Motor neuron (in vitro differentiated cells): Measurements from ENCODE around the gene GPSM1. TPM values are rescaled to one million over a fixed set of nuclear protein-coding genes. Genes with fewer than 3 reads are reported as not detected.
A peak's percentile ranks its signal among the peaks of the same experiment; 100 is the strongest.

Experiments used
- ATAC-seq, 8 experiments: fragments of 200-7000 bp; cut with Tn5 transposase; replicated peaks in 6 of 8; 2 replicates each; pipeline ENCODE4 v1.8.0; 2021; ENCODE audit warnings: mild to moderate bottlenecking in 8 of 8, moderate library complexity in 8 of 8
- H3K27ac ChIP-seq, 2 donors: fragments of 250-450 bp; sonication (Bioruptor Pico); 2 replicates each; pipeline ENCODE4 v1.9.0; 2021; ENCODE audit warnings: antibody characterized with exemption in 2 of 2, mild to moderate bottlenecking in 2 of 2, moderate library complexity in 1 of 2
- H3K4me1 ChIP-seq, 2 donors: fragments of 250-450 bp; sonication (Bioruptor Pico); replicated peaks in 1 of 2; 2 replicates each; pipeline ENCODE4 v1.6.1; 2021; ENCODE audit warnings: antibody characterized with exemption in 2 of 2, mild to moderate bottlenecking in 2 of 2, moderate library complexity in 1 of 2
- H3K4me3 ChIP-seq, 5 donors: fragments of 250-450 bp; sonication (Bioruptor Pico); 2 replicates each; pipeline ENCODE4 v1.9.0; 2021; ENCODE audit warnings: antibody characterized with exemption in 5 of 5, mild to moderate bottlenecking in 5 of 5, moderate library complexity in 4 of 5
- WGBS, 10 experiments: fragments of 450-650 bp; shearing (Covaris generic); methylation state at CpG; one replicate each; pipeline ENCODE4 v1.0.0; 2022; 5-methylcytosine and 5-hydroxymethylcytosine counted together
- in situ Hi-C, 9 experiments: fragments of 400-800 bp; cut with MboI; loops; one replicate each; pipeline ENCODE4 v1.15.0; 2021; ENCODE audit warnings: low sequenced_read_pairs in 9 of 9, low pct_unique_long_range_greater_than_20kb in 2 of 9; ENCODE audit not compliant: unreplicated experiment in 9 of 9
- total RNA-seq, 8 experiments: library from RNA; unstranded; fragments of 300-600 nt; gene quantifications; 2 replicates each; pipeline versions ENCODE4 v1.2.3 to v1.2.4, GENCODE V29; 2022

The GPSM1 gene
- total RNA-seq, 8 experiments from 2014 or later: 10.3 to 40.8 (median 28.9) TPM

- WGBS, 10 experiments: 90 to 100% (median 92%) methylated on average over 1 to 6 of the region's 26 CpGs; no CpG with 5 or more reads in 5 of the 10 experiments
- Histone ChIP-seq H3K4me3 (no peak overlapping the region), H3K4me1 (peaks cover 10 to 13% of the 10 kb centered on the region in 2 donors), H3K27ac (no peak overlapping the region)
- in situ Hi-C loops: no loop called here
- ATAC-seq: no peak
These were observed 68.2 kb downstream of the GPSM1 start for GRCh38 chr9:136395345-136396218.

DNA sequence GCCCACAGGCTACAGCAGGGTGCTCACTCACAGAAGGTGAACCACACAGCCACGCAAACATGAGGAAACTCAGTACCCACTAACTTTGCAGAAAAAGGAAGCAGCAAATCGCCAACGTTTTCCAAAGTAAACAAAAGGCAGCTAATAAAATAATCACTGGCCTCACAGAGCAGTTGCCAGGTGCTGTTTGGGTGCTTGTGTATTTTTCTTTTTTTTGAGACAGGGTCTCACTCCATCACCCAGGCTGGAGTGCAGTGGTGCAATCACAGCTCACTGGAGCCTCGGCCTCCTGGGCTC lies 68.8 kb downstream of the GPSM1 start:
- H3K27ac ChIP-seq: no peak overlapping the region
- no peak for ATAC-seq
- in situ Hi-C loops: no loop called here
- H3K4me3 ChIP-seq: no peak overlapping the region
- 80 to 100% (median 94%) methylated on average over 1 to 3 of the region's 4 CpGs; no CpG with 5 or more reads in 4 of the 10 experiments for WGBS, 10 experiments
- H3K4me1 ChIP-seq: peaks cover 11 to 15% of the 10 kb centered on the region in 2 donors

GRCh38 chr9:136397643-136398042 lies 70.3 kb downstream of the GPSM1 start:
- no CpG with 5 or more reads among the region's 6 CpGs for WGBS, 10 experiments

GRCh38 chr9:136398286-136398685 lies 70.9 kb downstream of the GPSM1 start:
- peak overlapping the region in 1 of 5 donors; percentile 95 for H3K4me3 ChIP-seq
- no peak for ATAC-seq
- WGBS, 10 experiments: 85 to 100% (median 99%) methylated on average over 3 to 9 of the region's 12 CpGs; no CpG with 5 or more reads in 6 of the 10 experiments
- H3K27ac ChIP-seq: no peak overlapping the region
- H3K4me1 ChIP-seq: peaks cover 11 to 15% of the 10 kb centered on the region in 2 donors
- in situ Hi-C loops: no loop called here

More at GRCh38 chr9:136397643-136398042, 70.3 kb downstream of the GPSM1 start:
- peaks cover 11 to 15% of the 10 kb centered on the region in 2 donors for H3K4me1 ChIP-seq
- in situ Hi-C loops: no loop called here
- no peak overlapping the region for H3K4me3 ChIP-seq
- no peak overlapping the region for H3K27ac ChIP-seq
- no peak for ATAC-seq

DNA sequence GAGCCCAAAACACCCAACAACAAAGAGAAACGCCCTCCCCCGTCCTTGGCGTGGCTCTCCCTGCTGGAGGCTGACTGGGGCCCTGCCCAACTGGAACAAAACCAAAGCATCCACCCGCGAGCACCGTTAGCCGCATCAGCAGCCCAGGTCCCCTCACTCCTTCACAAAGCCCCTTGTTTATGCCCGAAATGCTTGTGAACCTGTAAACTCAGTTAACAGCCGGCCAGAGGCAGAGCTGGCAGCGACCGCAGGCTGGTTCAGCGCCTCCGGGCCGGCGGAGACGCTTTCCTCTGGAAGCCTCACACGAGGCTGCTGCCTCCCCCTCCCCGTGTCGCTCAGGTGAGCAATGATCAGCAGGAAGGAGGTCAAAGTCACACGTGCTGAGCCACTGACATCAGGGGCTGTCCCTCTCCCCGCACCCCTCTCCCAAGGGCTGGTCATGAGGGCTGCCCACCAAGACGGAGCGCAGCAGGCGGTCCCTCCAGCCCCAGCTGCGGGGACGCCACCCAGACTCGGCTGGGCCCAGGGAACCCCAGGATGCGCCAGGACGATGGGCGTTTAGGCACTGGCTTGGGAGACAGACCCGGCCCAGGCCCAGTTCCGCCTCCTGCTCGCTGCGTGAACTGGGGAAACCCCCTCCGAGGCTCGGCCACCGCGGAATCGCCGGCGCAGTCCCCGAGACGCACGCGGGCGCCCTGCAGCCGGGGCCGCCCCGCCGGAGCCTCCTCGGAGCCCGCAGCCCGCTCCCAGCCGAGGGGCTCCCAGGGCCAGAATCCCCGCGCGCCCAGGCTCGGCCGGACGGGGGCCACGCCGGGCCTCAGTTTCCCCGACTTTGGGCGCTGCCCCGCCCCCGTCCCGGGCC lies 72.1 kb downstream of the GPSM1 start:
- ATAC-seq: peak; percentile 18 to 49 (median 36)
- 0 to 20% (median 2%) methylated on average over 1 to 10 of the region's 67 CpGs; no CpG with 5 or more reads in 2 of the 10 experiments for WGBS, 10 experiments
- in situ Hi-C loops: no loop called here
- peak overlapping the region; percentile 70 to 96 (median 95) for H3K4me3 ChIP-seq
- peaks cover 11 to 15% of the 10 kb centered on the region in 2 donors for H3K4me1 ChIP-seq
- peak overlapping the region; percentile 62 to 78 for H3K27ac ChIP-seq

DNA sequence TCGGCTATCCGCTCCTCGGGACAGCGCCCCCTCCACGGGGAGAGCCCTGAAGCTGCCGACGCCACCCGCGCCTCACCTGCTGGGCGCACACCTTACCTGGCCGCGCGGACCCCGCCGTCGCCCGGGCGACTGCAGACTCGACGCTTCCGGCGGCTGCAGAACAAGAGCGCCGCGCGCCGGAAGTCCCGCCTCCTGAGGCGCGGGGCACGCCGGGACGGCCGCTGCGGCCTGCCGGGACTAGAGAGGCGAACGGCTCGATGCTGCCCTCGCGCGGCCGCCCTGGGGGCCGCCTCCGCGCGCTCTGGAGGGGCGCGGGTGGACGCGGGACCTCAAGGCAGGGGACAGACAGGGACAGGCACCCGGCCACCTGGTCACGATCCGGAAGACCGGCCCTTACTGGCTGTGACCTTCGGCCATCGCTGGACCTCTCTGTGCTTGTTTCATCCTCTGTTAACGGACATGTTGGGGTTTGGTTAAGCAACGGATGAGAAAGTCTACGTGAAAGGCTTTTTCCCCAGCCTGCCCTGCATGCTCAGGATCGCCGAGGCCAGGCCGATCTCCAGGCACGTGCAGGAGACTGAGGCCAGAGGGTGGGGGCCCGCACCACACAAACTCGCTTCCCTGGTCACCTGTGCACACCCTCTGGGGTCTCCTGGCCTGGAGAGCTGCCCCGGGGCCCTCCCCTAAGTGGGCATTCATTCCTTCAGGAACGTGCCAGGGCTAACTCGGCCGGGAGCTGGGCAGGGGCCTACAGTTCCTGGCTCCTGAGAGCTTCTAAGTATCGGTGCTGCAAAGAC lies 72.9 kb downstream of the GPSM1 start, which contains the start of gene SNAPC4:
Gene SNAPC4, minus strand, starts transcription at position 133 of the 797 bp plus-strand sequence. CDS start 1,742 bp downstream, outside the sequence.
- ATAC-seq: peak; percentile 75 to 95 (median 90)
- WGBS, 10 experiments: 0 to 30% (median 7%) methylated on average over 1 to 16 of the region's 71 CpGs; no CpG with 5 or more reads in 3 of the 10 experiments
- in situ Hi-C loops: no loop called here
- Histone ChIP-seq H3K4me1 (peaks cover 11 to 15% of the 10 kb centered on the region in 2 donors), H3K27ac (peak within 1 kb of the TSS; percentile 62 to 78), H3K4me3 (peak within 1 kb of the TSS; percentile 70 to 96 (median 95))

DNA sequence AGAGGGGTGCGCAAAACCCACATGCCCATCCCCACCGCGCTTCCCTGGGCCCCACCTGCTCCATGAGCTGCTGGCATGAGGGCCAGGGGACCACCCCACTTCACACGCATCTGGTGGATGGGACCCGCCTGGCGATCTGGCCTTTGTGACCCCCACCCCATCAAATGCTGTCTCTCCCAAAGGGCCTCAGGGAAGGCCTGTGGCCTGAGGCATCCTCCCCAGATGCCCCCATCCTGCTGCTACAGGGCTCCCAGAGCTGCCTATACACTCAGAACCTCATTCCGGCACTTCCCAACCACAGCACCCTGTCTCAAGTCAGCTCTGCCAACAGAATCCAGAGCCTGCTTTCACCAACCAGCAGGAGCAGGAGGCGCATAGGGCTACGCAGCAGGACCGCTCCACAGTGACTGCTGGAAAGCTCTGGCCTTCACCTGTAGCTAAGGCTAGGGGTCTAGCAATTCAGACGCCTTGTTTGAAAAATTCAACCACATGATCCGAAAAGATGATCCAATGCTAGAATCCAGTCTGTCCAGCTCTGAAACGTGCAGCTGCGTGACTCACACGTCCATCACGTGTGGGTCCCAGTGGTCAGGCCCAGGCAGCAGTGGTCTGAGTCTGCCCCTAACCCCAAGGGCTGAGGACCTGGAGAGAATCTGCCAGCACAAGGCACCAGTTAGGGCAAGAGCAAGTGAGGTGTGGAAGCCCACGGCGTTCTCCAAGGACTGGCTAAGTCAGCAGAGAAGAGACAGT lies 74.0 kb downstream of the GPSM1 start:
- no peak overlapping the region for H3K4me3 ChIP-seq
- 60 to 100% (median 91%) methylated on average over 2 to 10 of the region's 18 CpGs; no CpG with 5 or more reads in 2 of the 10 experiments for WGBS, 10 experiments
- in situ Hi-C loops: no loop called here
- no peak overlapping the region for H3K27ac ChIP-seq
- peaks cover 11 to 15% of the 10 kb centered on the region in 2 donors for H3K4me1 ChIP-seq
- no peak for ATAC-seq

- Histone ChIP-seq H3K27ac (no peak overlapping the region), H3K4me3 (no peak overlapping the region), H3K4me1 (peaks cover 11 to 15% of the 10 kb centered on the region in 2 donors)
- 52 to 92% (median 80%) methylated on average over 1 to 9 of the region's 13 CpGs; no CpG with 5 or more reads in 3 of the 10 experiments for WGBS, 10 experiments
- in situ Hi-C loops: no loop called here
- ATAC-seq: no peak
These were observed 74.7 kb downstream of the GPSM1 start for GRCh38 chr9:136402067-136402466.

- WGBS, 10 experiments: no CpG with 5 or more reads among the region's 5 CpGs
- no peak for ATAC-seq
- Histone ChIP-seq H3K4me1 (peaks cover 11 to 13% of the 10 kb centered on the region in 2 donors), H3K27ac (no peak overlapping the region), H3K4me3 (no peak overlapping the region)
- in situ Hi-C loops: no loop called here
These were observed 76.2 kb downstream of the GPSM1 start for GRCh38 chr9:136403538-136403914.

DNA sequence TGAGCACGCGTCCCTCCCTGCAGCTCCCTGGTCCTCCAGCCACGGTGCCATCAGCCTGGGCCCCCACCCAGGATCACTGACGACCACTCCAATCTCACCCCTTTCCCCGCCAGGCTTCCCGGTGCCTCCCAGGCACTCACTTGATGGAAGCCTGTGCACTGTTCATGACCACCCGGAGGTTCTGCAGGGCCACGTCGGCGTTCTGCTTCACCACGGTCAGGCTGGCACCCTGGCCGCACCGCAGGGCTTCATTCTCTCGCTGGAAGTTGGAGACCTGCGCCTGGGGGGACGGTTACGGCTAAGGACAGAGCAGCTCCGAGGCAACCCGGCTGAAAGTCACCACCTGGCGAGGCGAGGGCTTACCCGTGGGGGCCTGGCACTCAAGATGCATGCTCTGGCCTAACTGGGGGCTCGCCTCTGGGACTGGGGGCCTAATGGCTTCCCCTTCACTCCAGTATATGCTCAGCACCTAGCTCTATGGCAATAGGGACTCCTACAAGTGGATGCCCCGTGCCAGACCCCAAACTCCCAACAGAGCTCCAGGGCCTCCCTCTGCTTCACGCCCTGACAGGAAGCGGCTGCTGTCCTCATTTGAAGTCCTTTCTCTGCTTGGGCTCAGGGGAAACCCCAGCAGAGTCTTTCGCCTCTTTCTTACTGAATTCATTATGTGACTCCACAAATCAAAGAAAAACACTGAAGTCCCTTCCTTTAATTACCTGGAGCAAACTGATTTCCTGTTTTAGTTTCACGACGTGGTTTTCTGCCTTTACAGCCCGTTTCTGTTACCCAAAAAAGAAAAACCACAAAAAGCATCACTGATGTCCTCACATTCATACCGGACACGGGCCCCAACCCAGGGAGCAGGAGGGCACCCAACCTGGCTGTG lies 76.8 kb downstream of the GPSM1 start:
- in situ Hi-C loops: no loop called here
- no peak overlapping the region for H3K4me3 ChIP-seq
- peaks cover 8 to 9% of the 10 kb centered on the region in 2 donors for H3K4me1 ChIP-seq
- H3K27ac ChIP-seq: no peak overlapping the region
- no peak for ATAC-seq
- WGBS, 10 experiments: 89 to 100% (median 93%) methylated on average over 2 to 9 of the region's 32 CpGs; no CpG with 5 or more reads in 3 of the 10 experiments

GRCh38 chr9:136404801-136405136 lies 77.4 kb downstream of the GPSM1 start:
- peaks cover 12 to 14% of the 10 kb centered on the region in 2 donors for H3K4me1 ChIP-seq
- H3K27ac ChIP-seq: no peak overlapping the region
- H3K4me3 ChIP-seq: no peak overlapping the region
- ATAC-seq: no peak
- in situ Hi-C loops: no loop called here
- WGBS, 10 experiments: 95 to 100% (median 100%) methylated on average over 1 to 8 of the region's 14 CpGs; no CpG with 5 or more reads in 5 of the 10 experiments
